AG09309 (cell line): ENCODE results near the gene MCF2L2.

Experiments used
- DNase-seq: peaks from one replicate; pipeline ENCODE4 v3.0.0-alpha.2; 2010; ENCODE audit warnings: low read depth
- H3K4me3 ChIP-seq: 2 replicates; pipeline ENCODE4 v1.5.1; 2011; ENCODE audit warnings: mild to moderate bottlenecking, low read depth, low read length, moderate library complexity; ENCODE audit not compliant: control insufficient read depth
- CTCF ChIP-seq: IDR thresholded peaks from 2 replicates; pipeline ENCODE4 v1.5.1; 2011; ENCODE audit warnings: mild to moderate bottlenecking, low read depth, low read length, inconsistent platforms; ENCODE audit not compliant: insufficient read depth, control insufficient read depth; ENCODE audit errors: missing control alignments

Gene MCF2L2

GRCh38 chr3:183284570-183284969 is 143.8 kb downstream of the MCF2L2 start:
- H3K4me3 ChIP-seq, result no peak overlapping the region
- no peak for DNase-seq
- TF ChIP-seq CTCF, result no peak

- no peak for TF ChIP-seq CTCF
- no peak overlapping the region for H3K4me3 ChIP-seq
- no peak for DNase-seq
Observed at GRCh38 chr3:183283886-183284285, 144.5 kb downstream of the MCF2L2 start.

- H3K4me3 ChIP-seq, result no peak overlapping the region
- no peak for DNase-seq
- TF ChIP-seq CTCF, result no peak
Observed at GRCh38 chr3:183281126-183281797, 147.2 kb downstream of the MCF2L2 start.

GRCh38 chr3:183279371-183279770 is 149.0 kb downstream of the MCF2L2 start:
- DNase-seq, result no peak
- no peak for TF ChIP-seq CTCF
- no peak overlapping the region for H3K4me3 ChIP-seq

GRCh38 chr3:183278479-183279088 is 149.8 kb downstream of the MCF2L2 start:
- no peak for TF ChIP-seq CTCF

GRCh38 chr3:183277260-183277659 is 151.2 kb downstream of the MCF2L2 start:
- TF ChIP-seq CTCF, result no peak
- no peak overlapping the region for H3K4me3 ChIP-seq
- no peak for DNase-seq

More at GRCh38 chr3:183278479-183279088, 149.8 kb downstream of the MCF2L2 start:
- DNase-seq, result no peak
- no peak overlapping the region for H3K4me3 ChIP-seq
